Omental fat pad (tissue), 4 donors: Measurements from ENCODE around the gene TRIM67. TPM values are rescaled to one million over a fixed set of nuclear protein-coding genes. Genes with fewer than 3 reads are reported as not detected.
"Not testable (repeated sequence)": the region's sequence is repeated elsewhere in the genome, so short reads cannot be mapped to it uniquely, and the experiment has no call there.

Experiments used
- ATAC-seq: fragments of 150-250 bp; one replicate; pipeline ENCODE4 v1.9.1; 2016; ENCODE audit warnings: mild to moderate bottlenecking, moderate library complexity; ENCODE audit not compliant: low FRiP score
- DNase-seq: peaks from one replicate; pipeline ENCODE4 v3.0.0-alpha.2; 2019; ENCODE audit warnings: low spot score
- total RNA-seq, 4 donors: library from RNA; depleted of rRNA; stranded (reverse); fragments of >200 nt; gene quantifications; one replicate each; pipeline ENCODE4 v1.1.0, GENCODE V29; 2016
- TF ChIP-seq, protein P1 (sequence below), 3 donors: fragments of 450-650 bp; IDR thresholded peaks; one replicate each; pipeline ENCODE4 v1.5.1; 2016 to 2017; ENCODE audit warnings: antibody characterized with exemption in 3 of 3, mild to moderate bottlenecking in 3 of 3, moderate library complexity in 2 of 3

Gene TRIM67
- total RNA-seq, 4 donors from 2014 or later = 0.06 to 0.32 TPM; not detected in 2

GRCh38 chr1:231157311-231157710 lies 4.5 kb upstream of the TRIM67 start:
- TF ChIP-seq, protein P1, sequence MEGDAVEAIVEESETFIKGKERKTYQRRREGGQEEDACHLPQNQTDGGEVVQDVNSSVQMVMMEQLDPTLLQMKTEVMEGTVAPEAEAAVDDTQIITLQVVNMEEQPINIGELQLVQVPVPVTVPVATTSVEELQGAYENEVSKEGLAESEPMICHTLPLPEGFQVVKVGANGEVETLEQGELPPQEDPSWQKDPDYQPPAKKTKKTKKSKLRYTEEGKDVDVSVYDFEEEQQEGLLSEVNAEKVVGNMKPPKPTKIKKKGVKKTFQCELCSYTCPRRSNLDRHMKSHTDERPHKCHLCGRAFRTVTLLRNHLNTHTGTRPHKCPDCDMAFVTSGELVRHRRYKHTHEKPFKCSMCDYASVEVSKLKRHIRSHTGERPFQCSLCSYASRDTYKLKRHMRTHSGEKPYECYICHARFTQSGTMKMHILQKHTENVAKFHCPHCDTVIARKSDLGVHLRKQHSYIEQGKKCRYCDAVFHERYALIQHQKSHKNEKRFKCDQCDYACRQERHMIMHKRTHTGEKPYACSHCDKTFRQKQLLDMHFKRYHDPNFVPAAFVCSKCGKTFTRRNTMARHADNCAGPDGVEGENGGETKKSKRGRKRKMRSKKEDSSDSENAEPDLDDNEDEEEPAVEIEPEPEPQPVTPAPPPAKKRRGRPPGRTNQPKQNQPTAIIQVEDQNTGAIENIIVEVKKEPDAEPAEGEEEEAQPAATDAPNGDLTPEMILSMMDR (IDR thresholded peaks at IDR 0.05) = no peak
- DNase-seq (no peak), ATAC-seq (no peak)

- DNase-seq, ATAC-seq: not testable (repeated sequence)
These were observed 3.7 kb upstream of the TRIM67 start for GRCh38 chr1:231158141-231158540.

- TF ChIP-seq, protein P1 (IDR thresholded peaks at IDR 0.05) = no peak
- no peak for ATAC-seq
- DNase-seq = no peak
These were observed 2.5 kb upstream of the TRIM67 start for GRCh38 chr1:231159202-231159962.

GRCh38 chr1:231159963-231160761 lies 1.7 kb upstream of the TRIM67 start:
- DNase-seq = no peak
- no peak for ATAC-seq
- TF ChIP-seq, protein P1 (IDR thresholded peaks at IDR 0.05) = no peak

DNA sequence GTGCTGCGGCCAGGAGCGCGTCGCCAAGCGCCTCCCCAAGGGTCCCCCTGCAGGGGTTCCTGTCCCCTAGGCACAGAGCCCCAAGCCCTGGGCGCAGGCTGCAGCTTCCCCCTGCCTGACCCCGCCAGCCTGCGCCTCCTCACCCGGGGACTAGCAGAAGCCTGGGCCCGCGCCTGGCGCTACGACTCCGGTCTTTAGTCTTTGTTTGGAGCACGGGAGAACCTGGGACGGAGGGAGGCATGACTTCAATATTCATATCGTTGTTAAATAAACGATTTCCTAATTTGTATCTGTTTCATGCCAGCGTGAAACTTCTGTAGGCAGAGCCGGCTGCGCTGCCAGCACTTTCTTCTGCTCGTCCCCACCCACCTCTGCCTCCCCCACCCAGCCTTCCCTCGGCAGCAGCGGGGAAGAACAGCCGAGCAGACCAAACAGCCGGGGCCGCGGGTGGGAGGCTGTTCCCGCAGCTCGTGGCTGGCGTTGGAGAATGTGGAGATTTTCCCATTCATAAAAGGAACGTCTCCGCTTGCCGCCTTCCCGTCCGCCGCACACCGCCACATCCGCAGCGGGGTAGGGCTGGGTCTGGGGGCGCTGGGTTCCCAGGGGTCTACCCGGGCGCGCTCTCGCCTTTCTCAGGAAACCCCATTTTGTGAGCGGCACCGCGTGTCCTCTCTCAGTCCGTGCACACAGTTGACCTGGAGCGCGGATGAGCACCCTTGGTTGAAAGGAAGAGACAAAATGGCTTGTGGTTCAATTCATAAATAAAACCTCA lies 777 bp upstream of the TRIM67 start:
- DNase-seq = no peak
- ATAC-seq = no peak
- TF ChIP-seq, protein P1 (IDR thresholded peaks at IDR 0.05) = no peak

DNA sequence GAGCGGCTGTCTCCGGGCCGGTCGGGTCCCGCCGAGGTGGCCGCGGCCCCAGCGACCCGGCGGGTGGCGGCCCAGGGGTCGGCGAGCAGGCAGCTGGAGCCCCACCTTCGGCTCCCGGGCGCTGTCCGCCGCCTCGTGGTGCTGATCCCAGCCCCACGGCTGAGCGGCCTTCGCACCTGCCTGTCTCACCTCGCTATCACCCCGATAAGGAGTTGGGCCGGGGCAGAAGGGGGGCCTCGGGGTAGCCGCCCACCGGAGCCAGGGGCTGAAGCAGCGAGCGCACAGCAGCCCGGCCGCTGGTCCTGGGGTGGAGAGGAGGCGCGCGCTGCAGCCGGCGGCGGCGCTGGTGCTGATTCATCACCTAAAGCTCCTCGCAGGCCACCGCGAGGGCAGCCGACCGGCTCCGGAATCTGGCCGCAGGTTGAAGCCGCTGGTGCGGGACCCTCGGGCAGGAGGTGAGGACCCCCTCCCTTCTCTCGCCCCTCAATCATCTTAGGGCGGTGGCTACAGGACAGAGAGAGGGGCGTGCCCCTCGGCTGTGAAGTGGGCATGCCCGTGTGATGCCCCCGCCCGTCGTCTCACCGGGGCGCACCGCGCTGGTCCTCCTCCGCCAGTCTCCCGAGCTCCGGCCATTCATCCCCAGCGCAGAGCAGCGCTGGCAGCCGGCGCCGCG lies 575 bp downstream of the TRIM67 start:
- no peak for DNase-seq
- TF ChIP-seq, protein P1 (IDR thresholded peaks at IDR 0.05) = no peak
- ATAC-seq = peak; percentile 58
